Amygdala (tissue), 56 donors: ENCODE measurements around the gene H6PD.
A peak's percentile ranks its signal among the peaks of the same experiment; 100 is the strongest.

Experiments
- DNase-seq, 56 donors: peaks; one replicate each; lab custom pipeline; 2025; lab: John Stamatoyannopoulos, UW

Gene H6PD

GRCh38 chr1:9239622-9240401, 5.2 kb downstream of the H6PD start:
- DNase-seq = peak in 11 of 56 donors; percentile 15 to 39 (median 24)

- no peak for DNase-seq
These were observed 6.6 kb downstream of the H6PD start for GRCh38 chr1:9240914-9241820.

- no peak for DNase-seq
These were observed 7.3 kb downstream of the H6PD start for GRCh38 chr1:9241891-9242290.

GRCh38 chr1:9242338-9242969, 7.9 kb downstream of the H6PD start:
- peak in 33 of 56 donors; percentile 20 to 79 (median 51) for DNase-seq

DNA sequence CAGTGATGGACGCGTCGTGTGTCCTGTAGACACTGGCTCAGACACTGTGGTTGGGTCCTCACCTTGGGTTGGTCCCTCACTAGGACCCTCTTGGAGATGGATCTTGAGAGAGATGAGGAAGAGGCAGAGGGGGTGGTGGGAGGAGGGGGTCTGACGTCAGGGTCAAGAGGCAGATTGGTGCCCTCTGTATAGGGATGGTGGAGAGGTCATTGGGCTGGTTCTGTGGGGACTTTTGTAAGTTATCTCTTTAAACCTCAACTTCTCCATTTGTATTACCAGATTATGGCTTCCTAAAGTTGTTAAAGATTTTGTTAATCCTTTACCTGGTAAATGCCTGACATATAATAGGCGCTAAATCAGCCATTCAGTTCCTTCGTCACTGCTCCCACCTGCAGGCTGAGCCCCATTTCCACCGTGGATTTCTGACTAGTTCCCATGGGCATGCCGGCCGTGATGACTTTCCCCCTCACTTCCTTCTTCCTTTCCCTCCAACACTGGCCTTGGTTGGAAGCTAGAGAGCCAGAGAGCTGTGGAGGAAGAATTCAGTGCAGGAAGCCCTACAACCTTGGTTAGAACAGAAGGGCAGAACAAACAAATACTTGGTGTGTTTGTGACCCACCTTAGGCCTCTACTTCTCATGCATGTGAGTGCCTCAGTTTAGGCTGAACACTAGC, 8.6 kb downstream of the H6PD start:
- no peak for DNase-seq

DNA sequence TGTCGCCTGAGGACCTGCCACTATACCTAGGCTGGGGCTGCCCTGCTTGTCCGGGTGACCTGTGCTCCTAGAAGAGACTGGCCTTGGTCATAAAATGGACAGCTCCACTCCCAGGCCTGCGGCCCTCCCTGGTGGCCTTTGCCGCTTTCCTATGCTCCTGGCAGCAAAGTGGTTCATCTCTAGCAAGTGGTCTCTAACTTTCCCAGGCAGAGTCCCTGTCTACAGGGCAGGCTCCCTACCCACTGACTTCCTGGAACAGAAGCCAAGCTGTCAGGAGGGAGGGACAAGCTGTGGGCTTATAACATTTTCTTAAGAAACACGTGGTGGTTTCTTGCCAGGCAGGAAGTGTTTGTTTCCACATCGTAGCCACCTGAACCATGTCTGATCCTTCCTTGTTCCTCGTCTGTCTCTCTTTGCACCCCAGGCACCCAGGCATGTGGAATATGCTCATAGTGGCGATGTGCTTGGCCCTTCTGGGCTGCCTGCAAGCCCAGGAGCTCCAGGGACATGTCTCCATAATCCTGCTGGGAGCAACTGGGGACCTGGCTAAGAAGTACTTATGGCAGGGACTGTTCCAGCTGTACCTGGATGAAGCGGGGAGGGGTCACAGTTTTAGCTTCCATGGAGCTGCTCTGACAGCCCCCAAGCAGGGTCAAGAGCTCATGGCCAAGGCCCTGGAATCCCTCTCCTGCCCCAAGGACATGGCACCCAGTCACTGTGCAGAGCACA, 10.1 kb downstream of the H6PD start:
- DNase-seq = no peak

DNA sequence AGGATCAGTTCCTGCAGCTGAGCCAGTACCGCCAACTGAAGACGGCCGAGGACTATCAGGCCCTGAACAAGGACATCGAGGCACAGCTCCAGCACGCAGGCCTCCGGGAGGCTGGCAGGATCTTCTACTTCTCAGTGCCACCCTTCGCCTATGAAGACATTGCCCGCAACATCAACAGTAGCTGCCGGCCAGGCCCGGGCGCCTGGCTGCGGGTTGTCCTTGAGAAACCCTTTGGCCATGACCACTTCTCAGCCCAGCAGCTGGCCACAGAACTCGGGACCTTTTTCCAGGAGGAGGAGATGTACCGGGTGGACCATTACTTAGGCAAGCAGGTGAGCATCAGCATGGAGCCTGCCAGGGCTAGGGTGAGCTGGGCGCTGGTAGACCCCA, 10.7 kb downstream of the H6PD start:
- DNase-seq = no peak

DNA sequence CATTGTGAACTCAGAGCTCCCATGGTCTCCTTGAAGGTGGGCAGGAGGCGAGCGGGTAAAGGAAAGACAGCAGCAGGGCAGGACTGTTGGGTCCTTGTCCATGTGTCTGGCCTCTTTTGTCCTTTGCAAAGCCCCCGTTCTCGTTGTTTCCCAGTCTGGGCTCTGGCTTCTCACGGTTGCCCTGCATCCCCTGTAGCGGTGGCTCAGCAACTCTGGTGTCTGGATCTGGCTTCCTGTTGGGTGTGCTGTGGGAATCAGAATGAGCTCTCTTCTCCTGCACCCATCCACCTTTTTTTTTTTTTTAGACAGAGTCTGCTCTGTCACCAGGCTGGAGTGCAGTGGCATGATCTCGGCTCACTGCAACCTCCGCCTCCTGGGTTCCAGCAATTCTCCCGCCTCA, 11.1 kb downstream of the H6PD start:
- DNase-seq = no peak

DNA sequence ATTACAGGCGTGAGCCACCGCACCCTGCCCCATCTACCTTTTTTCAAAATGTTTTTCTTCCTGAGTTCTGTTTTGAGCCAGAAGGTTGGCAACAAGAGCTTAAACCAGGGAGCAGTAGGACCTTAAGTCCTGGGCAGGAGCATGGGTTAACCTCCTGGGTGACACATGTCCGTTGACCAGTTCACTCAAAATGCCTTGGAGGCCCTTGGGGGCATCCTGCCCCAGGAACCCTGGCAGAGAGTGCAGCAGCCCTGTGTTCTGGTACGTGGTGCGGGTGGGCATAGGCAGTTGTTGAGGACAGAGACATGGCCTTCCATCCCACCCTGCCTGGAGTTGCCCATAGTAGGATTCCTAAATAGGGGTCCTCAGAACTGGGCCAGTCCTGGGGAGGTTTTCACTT, 11.6 kb downstream of the H6PD start:
- DNase-seq = no peak

DNA sequence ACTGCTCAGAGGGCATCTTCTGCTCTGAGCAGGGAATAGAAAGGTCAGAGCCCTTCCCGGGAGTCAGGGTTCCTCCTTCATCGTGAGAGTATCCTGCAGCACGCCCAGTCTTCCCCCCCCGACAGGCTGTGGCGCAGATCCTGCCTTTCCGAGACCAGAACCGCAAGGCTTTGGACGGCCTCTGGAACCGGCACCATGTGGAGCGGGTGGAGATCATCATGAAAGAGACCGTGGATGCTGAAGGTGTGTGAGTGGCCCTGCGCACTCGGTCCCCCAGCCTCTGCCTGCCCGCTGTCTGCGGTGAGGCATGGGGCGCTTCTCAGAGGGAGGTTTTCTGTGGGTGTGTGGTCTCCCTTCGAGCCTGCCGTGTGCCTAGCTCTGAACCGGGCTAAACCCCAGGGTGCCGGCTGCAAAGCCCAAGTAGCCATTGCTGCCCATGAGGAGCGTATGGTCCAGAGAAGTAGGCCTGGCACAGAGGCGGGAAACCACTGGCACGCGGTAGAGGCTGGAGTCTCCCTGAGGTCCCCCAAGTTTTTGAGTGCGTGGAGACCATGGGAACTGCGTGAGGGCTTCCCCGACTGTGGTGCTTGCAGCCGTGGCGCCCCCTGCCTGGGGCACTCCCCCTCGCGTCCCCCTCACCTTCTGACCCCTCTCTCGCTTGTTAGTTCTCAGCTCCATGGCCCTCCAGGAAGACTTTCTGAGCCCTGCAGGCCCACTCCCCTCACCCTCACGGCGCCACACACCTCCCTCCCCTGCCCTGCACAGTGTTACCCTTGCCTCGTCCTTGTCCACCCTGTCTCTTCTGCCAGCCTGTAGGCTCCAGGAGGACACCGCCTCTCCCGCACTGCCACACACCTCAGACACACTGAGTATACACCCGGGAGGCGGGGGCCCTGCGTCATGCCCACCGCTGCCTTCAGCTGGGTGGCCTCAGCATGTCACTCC, 12.5 kb downstream of the H6PD start:
- DNase-seq = no peak

GRCh38 chr1:9247894-9248293, 13.3 kb downstream of the H6PD start:
- DNase-seq = peak in 23 of 56 donors; percentile 9 to 77 (median 45)

DNA sequence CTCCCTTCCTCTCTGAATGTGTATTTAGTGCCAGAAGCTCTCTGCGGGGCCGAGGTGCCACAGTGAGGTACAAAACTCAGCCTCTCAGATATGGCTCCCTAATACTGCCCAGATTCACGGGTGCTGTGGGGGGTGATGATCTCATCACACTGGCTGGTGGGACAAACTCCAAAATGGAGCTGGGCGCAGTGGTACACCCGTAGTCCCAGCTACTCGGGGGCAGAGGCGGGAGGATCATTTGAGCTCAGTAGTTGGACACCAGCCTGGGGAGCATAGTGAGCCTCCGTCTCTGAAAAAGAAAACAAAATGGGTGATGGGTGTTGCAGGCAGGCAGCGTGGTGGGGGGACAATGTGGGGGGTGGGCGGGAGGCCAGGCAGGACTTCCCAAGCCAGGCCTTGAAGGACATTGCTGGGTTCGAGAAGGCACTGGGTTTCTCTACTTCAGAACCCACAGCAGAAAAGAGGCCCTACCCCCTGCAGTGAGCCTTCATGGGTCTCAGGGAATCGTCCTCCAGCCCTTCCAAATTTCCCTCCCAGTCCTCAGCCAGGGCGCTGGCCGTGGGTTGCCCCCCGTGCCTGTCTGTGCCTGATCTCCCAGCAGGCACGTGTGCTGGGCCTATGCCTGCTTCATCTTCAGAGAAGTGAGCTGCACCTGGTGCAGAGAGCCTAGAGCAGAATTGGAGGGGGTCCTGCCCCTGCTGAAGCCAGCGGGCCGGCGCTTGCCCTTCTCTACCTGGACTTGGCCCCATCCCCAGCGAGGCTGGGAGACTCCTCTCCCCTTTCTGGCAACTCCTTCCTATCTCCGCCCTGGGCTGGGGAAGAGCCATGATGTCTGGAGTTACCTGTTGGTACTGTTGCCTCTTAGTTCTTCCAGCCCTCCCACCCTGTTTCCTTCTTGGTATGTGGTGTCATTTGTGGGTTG, 14.0 kb downstream of the H6PD start:
- DNase-seq = peak in 11 of 56 donors; percentile 11 to 54 (median 28)

DNA sequence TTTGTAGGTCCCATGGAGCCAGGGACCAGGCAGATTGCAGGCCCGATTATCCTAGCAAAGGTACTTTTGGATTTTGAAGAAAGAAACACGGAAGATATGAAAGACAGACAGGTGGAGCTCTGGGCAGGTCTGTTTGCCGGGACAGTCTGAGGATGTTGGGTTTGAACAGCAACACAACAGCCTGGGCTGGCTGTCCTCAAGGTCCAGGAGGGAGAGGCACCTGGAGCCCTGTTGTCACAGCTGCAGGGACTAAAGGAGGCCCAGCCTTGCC, 14.6 kb downstream of the H6PD start:
- DNase-seq = no peak

DNA sequence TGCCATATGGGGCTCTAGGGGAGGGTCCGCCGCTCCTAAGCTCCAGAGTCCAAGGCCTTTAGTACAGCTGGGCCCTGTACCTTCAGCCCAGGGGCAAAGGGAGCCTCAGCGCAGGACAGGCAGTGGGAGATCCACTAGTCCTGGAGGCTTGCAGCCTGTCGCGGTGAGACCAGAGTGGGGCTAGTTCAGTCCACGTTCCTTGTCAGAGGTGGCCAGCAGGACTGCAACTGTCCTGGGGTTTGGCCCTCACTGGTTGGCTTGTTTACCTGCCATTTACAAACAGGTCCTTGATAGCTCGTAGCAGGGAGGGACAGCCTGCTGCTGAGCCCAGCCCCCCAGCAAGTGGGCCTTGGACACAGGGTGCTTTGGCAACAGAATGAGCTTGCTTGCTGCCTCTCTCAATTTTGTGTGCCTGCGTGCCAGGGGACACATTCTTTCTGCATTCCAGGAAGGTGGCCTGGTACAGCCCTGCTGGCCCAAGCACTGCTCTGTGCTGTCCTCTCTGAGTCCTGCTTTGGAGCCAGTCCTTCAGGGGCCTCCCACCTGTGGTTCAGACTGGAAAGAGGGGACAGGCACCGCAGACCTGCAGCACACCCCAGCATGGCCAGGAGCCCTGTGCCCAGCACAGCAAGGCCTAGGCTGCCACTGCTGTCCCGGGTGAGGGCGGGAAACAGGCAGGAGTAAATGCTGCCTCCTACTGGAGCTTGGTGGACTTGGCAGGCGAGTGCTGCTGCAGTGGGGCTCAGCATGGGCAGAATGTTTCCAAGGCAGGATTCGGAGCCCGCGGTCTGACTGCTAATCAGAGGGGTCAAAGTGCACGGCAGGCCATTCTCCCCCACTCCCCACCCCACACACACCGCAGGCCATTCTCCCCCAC, 15.2 kb downstream of the H6PD start:
- peak in 8 of 56 donors; percentile 11 to 35 (median 24) for DNase-seq

DNA sequence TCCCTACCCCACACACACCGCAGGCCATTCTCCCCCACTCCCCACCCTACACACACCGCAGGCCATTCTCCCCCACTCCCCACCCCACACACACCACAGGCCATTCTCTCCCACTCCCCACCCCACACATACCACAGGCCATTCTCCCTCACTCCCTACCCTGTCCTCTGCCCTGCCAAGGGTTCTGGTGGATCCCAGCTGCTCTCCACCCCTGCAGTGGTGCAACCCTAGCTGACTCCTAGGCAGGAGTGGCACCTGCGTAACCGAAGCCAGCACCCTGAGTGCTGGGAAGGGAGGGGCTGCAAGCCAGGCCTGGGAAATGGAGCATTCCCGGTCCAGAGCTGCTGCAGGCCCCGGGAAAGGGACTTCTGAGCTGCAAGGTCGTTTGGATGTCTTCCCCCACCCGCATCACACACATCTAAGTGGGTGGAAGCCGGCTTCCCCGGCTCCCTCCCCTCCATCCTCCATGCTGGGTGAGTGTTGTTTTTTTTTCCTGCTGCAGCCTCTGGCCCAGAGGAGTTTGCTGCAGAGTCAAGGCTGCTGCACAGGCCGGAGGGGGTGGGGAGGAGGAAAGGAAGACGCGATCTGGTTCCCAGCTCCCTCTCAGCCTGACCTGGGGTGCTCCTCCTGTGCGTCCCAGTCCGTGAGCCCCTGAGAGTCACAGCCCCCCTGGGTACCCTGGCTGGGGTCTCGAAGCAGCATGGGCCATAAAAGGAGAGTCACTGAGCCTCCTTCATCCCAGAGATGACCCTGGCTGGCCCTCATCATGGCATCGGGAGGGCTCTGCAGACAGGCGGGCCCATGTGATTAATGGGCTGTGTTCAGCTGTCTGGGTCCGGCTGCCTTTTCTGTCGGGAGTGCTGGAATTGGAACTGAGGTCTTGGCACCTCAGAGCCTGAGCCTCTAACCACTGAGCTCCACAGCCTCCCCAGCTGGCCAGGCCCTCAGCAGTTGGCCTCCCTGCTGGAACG, 16.1 kb downstream of the H6PD start:
- peak in 1 of 56 donors; percentile 40 for DNase-seq

DNA sequence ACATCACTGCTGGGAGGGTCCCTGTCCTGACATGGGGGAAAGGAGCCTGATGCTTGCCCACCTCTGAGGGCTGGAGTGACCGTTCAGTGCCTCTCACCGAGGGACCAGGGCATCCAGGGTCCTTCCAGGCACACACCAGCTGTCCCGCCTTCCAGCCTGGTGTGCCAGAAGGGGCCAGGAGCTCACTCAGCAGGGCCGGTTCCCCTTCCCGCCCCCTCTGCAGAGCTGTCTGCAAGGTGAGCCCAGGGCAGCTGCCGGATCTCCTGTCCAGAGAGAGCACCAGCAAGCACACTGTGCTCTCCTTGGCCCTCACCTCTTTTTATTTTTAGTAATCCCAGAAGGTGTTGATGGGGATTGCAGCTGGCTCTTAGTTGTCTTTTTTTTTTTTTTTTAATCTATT, 16.9 kb downstream of the H6PD start:
- DNase-seq = no peak
